ENCODE data around the gene DNAH1. TPM values are rescaled to one million over a fixed set of nuclear protein-coding genes. Genes with fewer than 3 reads are reported as not detected.

The DNAH1 gene
- total and polyA plus RNA-seq, 2 donors (not counting 1 experiment from before 2014, with no cell fraction given), result 47.2 to 59.2 TPM

- ChIA-PET CTCF (interaction anchor here (0.6 to 0.9 kb wide), 2 partner anchors 17 to 102 kb away, joined by 3 read pairs; no protein-coding TSS in a partner anchor), POLR2A (no interaction called here)
- Histone ChIP-seq H3K4me3 (ENCODE audit: control extremely low read depth in 1 of 5, extremely low read depth in 1 of 5, insufficient read depth in 1 of 5, low read depth in 2 of 5, low read length in 4 of 5) (no peak overlapping the region), H3K27ac (ENCODE audit: low read length in 2 of 2) (no peak overlapping the region), H3K79me2 (ENCODE audit: control insufficient read depth, insufficient read depth, low read length) (no peaks in the 10 kb centered on the region), H3K4me2 (replicated peaks; ENCODE audit: low read depth, low read length, poor library complexity, severe bottlenecking) (no peak overlapping the region), H3K9ac (ENCODE audit: low read length) (no peak overlapping the region), H3K36me3 (replicated peaks in 1 of 2; ENCODE audit: control extremely low read depth in 1 of 2, control insufficient read depth in 1 of 2, extremely low read depth in 1 of 2, insufficient read depth in 2 of 2, low read length in 1 of 2) (peaks cover 0 to 66% of the 10 kb centered on the region in 2 experiments), H3K4me1 (ENCODE audit: control insufficient read depth in 2 of 2, insufficient read depth in 2 of 2, low read length in 2 of 2) (no peaks in the 10 kb centered on the region), H3K27me3 (replicated peaks in 1 of 4; ENCODE audit: control extremely low read depth in 1 of 4, control insufficient read depth in 3 of 4, insufficient read depth in 4 of 4, low read length in 3 of 4) (no peaks in the 10 kb centered on the region), H4K20me1 (ENCODE audit: control insufficient read depth, insufficient read depth, low read length, poor library complexity, severe bottlenecking) (no peaks in the 10 kb centered on the region), H2AFZ (ENCODE audit: insufficient read depth, low read depth, low read length, poor library complexity, severe bottlenecking) (no peak overlapping the region), H3K9me3 (ENCODE audit: control extremely low read depth in 1 of 3, control insufficient read depth in 2 of 3, insufficient read depth in 1 of 3, low read length in 2 of 3) (no peaks in the 10 kb centered on the region)
- Mint-ChIP-seq H3K9me3 (ENCODE audit: insufficient read depth) (no peaks in the 10 kb centered on the region), H3K27ac (no peak overlapping the region), H3K27me3 (no peaks in the 10 kb centered on the region), H3K4me3 (no peak overlapping the region), H3K4me1 (no peaks in the 10 kb centered on the region)
- 100% methylated on average over 1 of the region's 4 CpGs for WGBS (ENCODE audit: insufficient coverage)
- intact Hi-C loops (cut with micrococcal nuclease), result no loop called here
- ATAC-seq (ENCODE audit: low read depth), result no peak
- TF ChIP-seq CTCF (IDR thresholded peaks at IDR 0.05), result no peak
- TF ChIP-seq EZH2 (IDR thresholded peaks at IDR 0.05; ENCODE audit: borderline replicate concordance, insufficient read depth, low read depth, low read length, poor library complexity, severe bottlenecking), result no peak
- DNase-seq, result no peak
Measured at GRCh38 chr3:52356126-52356525, 40.0 kb downstream of the DNAH1 start.

GRCh38 chr3:52357151-52358080 lies 41.3 kb downstream of the DNAH1 start:
- intact Hi-C loops (cut with micrococcal nuclease), result no loop called here
- no peak overlapping the region for H3K4me3 Mint-ChIP-seq
- no peaks in the 10 kb centered on the region for H3K27me3 Mint-ChIP-seq
- Histone ChIP-seq H3K4me2 (replicated peaks; ENCODE audit: low read depth, low read length, poor library complexity, severe bottlenecking) (no peak overlapping the region), H3K4me3 (ENCODE audit: control extremely low read depth in 1 of 5, extremely low read depth in 1 of 5, insufficient read depth in 1 of 5, low read depth in 2 of 5, low read length in 4 of 5) (no peak overlapping the region), H3K4me1 (ENCODE audit: control insufficient read depth in 2 of 2, insufficient read depth in 2 of 2, low read length in 2 of 2) (no peaks in the 10 kb centered on the region), H3K9ac (ENCODE audit: low read length) (no peak overlapping the region), H3K79me2 (ENCODE audit: control insufficient read depth, insufficient read depth, low read length) (no peaks in the 10 kb centered on the region), H3K9me3 (ENCODE audit: control extremely low read depth in 1 of 3, control insufficient read depth in 2 of 3, insufficient read depth in 1 of 3, low read length in 2 of 3) (no peaks in the 10 kb centered on the region), H3K27me3 (replicated peaks in 1 of 4; ENCODE audit: control extremely low read depth in 1 of 4, control insufficient read depth in 3 of 4, insufficient read depth in 4 of 4, low read length in 3 of 4) (no peaks in the 10 kb centered on the region), H2AFZ (ENCODE audit: insufficient read depth, low read depth, low read length, poor library complexity, severe bottlenecking) (no peak overlapping the region), H3K36me3 (replicated peaks in 1 of 2; ENCODE audit: control extremely low read depth in 1 of 2, control insufficient read depth in 1 of 2, extremely low read depth in 1 of 2, insufficient read depth in 2 of 2, low read length in 1 of 2) (peaks cover 0 to 67% of the 10 kb centered on the region in 2 experiments), H3K27ac (ENCODE audit: low read length in 2 of 2) (no peak overlapping the region), H4K20me1 (ENCODE audit: control insufficient read depth, insufficient read depth, low read length, poor library complexity, severe bottlenecking) (no peaks in the 10 kb centered on the region)
- no peaks in the 10 kb centered on the region for H3K9me3 Mint-ChIP-seq (ENCODE audit: insufficient read depth)
- no peak for DNase-seq
- CTCF ChIA-PET, result no interaction called here
- H3K4me1 Mint-ChIP-seq, result no peaks in the 10 kb centered on the region
- H3K27ac Mint-ChIP-seq, result no peak overlapping the region
- POLR2A ChIA-PET, result no interaction called here
- TF ChIP-seq CTCF (IDR thresholded peaks at IDR 0.05) (no peak), EZH2 (IDR thresholded peaks at IDR 0.05; ENCODE audit: borderline replicate concordance, insufficient read depth, low read depth, low read length, poor library complexity, severe bottlenecking) (no peak)
- WGBS (ENCODE audit: insufficient coverage), result 95% methylated on average over 26 of the region's 27 CpGs
- no peak for ATAC-seq (ENCODE audit: low read depth)
